Sigmoid colon (tissue), 4 donors: ENCODE measurements around the gene XIST.

Source experiments
- CTCF ChIP-seq, 4 experiments: fragments of 450-650 bp in 3 of 4; fragments of 200-600 bp in 1 of 4; IDR thresholded peaks; one replicate each; pipeline ENCODE4 v1.5.1; 2016 to 2019; ENCODE audit warnings: antibody characterized with exemption in 4 of 4, mild to moderate bottlenecking in 3 of 4, moderate library complexity in 2 of 4
- EP300 ChIP-seq, 4 donors: sonication (generic); formaldehyde crosslinking; IDR thresholded peaks; one replicate each; pipeline ENCODE4 v1.6.1; 2017; ENCODE audit warnings: antibody characterized with exemption in 4 of 4
- POLR2A ChIP-seq, 2 donors: fragments of 450-650 bp; IDR thresholded peaks; one replicate each; pipeline ENCODE4 v1.6.1; 2016; ENCODE audit warnings: antibody characterized with exemption in 2 of 2, mild to moderate bottlenecking in 2 of 2, moderate library complexity in 2 of 2

GRCh38 chrX:73877687-73878086 is 25.2 kb upstream of the XIST start:
- TF ChIP-seq CTCF (IDR thresholded peaks at IDR 0.05): no peak
- TF ChIP-seq EP300 (IDR thresholded peaks at IDR 0.05): no peak
- TF ChIP-seq POLR2A (IDR thresholded peaks at IDR 0.05): no peak
